Globus pallidus (tissue), 1 donor: Measurements from ENCODE around the gene ALKBH1.
"Not testable (repeated sequence)": the region's sequence is repeated elsewhere in the genome, so short reads cannot be mapped to it uniquely, and the experiment has no call there.

ENCODE experiments used
- DNase-seq: peaks from one replicate; pipeline ENCODE4 v3.0.0-alpha.2; 2015; ENCODE audit warnings: low spot score

ALKBH1 gene

GRCh38 chr14:77707724-77708408 lies at the start of gene ALKBH1, which contains the start of gene SLIRP:
Gene ALKBH1, minus strand, starts transcription at chr14:77708023. Its CDS starts 19 bp downstream, at chr14:77708004.
Gene SLIRP, plus strand, starts transcription at chr14:77708103. Its CDS starts 9 bp downstream, at chr14:77708112.
- peak; percentile 89 for DNase-seq

GRCh38 chr14:77752799-77753516 lies 45.1 kb upstream of the ALKBH1 start:
- no peak for DNase-seq

- DNase-seq, result no peak
Observed at GRCh38 chr14:77752266-77752665, 44.4 kb upstream of the ALKBH1 start.

- DNase-seq, result not testable (repeated sequence)
Observed at GRCh38 chr14:77747425-77747824, 39.6 kb upstream of the ALKBH1 start.

- no peak for DNase-seq
Observed at GRCh38 chr14:77746064-77746702, 38.4 kb upstream of the ALKBH1 start.

- DNase-seq, result no peak
Observed at GRCh38 chr14:77741438-77741837, 33.6 kb upstream of the ALKBH1 start.

- no peak for DNase-seq
Observed at GRCh38 chr14:77738559-77739250, 30.9 kb upstream of the ALKBH1 start.

GRCh38 chr14:77730976-77731497 lies 23.2 kb upstream of the ALKBH1 start:
- DNase-seq, result no peak

GRCh38 chr14:77722301-77722700 lies 14.5 kb upstream of the ALKBH1 start:
- DNase-seq, result no peak

GRCh38 chr14:77721437-77721836 lies 13.6 kb upstream of the ALKBH1 start:
- DNase-seq, result no peak

- no peak for DNase-seq
Observed at GRCh38 chr14:77717608-77718305, 9.9 kb upstream of the ALKBH1 start.

GRCh38 chr14:77714926-77715325 lies 7.1 kb upstream of the ALKBH1 start:
- no peak for DNase-seq

- DNase-seq, result no peak
Observed at GRCh38 chr14:77710364-77710763, 2.5 kb upstream of the ALKBH1 start.

- DNase-seq, result peak; percentile 70
Observed at GRCh38 chr14:77709412-77709811, 1.6 kb upstream of the ALKBH1 start.

GRCh38 chr14:77708749-77709148 lies 926 bp upstream of the ALKBH1 start:
- DNase-seq, result no peak

GRCh38 chr14:77707355-77707723 lies 484 bp downstream of the ALKBH1 start:
- DNase-seq, result no peak

- DNase-seq, result peak; percentile 16
Observed at GRCh38 chr14:77691259-77691658, 16.6 kb downstream of the ALKBH1 start.

- no peak for DNase-seq
Observed at GRCh38 chr14:77682158-77682553, 25.7 kb downstream of the ALKBH1 start.

GRCh38 chr14:77681196-77682157 lies 26.3 kb downstream of the ALKBH1 start:
- no peak for DNase-seq

GRCh38 chr14:77674931-77675330 lies 32.9 kb downstream of the ALKBH1 start:
- DNase-seq, result no peak
